Stimulated activated CD4-positive, alpha-beta T cell treated with anti-CD3 and anti-CD28 coated beads, Interleukin-1b, Interleukin-23, amount 100 ng/mL, for 48 hours (primary cell): ENCODE measurements around the gene CTNNA3.
"Not testable (repeated sequence)": the region's sequence is repeated elsewhere in the genome, so short reads cannot be mapped to it uniquely, and the experiment has no call there.

ENCODE experiments used
- DNase-seq: peaks from one replicate; pipeline ENCODE4 v3.0.0-alpha.2; 2020

The CTNNA3 gene

GRCh38 chr10:67230680-67231500, 465.1 kb downstream of the CTNNA3 start:
- DNase-seq = not testable (repeated sequence)

- DNase-seq = no peak
These were observed 470.8 kb downstream of the CTNNA3 start for GRCh38 chr10:67225226-67225625.

DNA sequence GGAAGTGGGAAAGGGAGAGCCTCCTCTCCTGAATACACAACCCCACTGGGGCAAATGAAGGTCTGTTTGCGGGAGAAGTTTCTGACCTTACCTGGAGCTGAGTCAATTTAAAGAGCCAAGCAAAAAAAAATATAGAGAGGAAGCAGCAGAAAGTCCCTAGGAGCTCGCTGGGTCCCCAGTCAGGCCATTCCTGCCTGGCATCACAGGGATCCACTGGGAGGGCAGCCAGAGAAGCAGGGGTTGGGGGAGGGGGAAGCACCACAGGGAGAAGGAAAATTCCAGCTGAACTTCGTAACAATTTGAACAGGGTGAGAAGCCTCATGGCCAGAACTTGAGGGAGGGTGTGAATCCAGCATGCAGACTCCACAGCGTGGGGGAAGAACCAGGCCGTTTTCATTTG, 471.4 kb downstream of the CTNNA3 start:
- no peak for DNase-seq

GRCh38 chr10:67222934-67223333, 473.1 kb downstream of the CTNNA3 start:
- no peak for DNase-seq

DNA sequence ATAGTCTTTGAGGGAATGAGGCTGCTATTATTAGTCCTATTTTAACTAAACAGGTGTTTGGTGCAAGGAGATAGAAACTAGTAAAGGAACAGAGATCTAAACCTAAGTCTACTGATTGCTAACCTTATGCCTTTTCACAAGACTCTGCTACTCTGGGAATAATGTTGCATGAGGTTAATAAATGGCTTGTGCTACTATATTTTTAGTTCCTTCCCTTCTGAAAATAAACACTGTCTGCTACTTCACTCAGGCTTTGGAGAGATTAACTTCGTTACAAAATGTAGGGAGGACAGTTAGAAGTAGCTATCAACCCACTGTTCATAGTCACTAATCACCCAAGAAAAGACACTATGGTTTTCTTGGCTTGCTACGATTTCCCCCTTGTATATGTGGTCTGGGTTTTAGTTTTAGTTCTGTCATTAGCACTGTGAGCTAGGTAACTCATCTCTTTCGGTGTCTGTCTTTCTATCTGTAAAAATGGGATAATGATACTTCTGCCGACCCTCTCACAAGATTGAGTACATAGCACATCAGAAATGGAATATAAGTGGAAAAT, 474.0 kb downstream of the CTNNA3 start:
- DNase-seq = no peak

DNA sequence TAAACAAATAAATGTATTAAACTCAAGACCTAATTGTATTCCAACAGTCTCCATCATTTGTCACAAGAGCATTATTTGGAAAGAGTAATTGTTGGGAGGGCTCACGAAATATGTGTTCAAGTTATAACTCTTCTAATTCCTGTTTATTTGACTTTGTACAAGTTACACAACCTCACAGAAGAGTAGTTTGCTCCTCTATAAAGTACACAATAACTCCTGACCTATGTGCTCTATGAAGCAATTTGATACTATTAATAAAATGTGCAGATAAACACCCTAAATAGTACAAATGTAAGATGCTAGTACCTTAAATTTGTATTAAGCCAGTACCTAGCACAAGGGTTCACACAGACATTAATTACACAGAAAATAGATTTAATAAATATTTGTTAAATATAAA, 484.3 kb downstream of the CTNNA3 start:
- DNase-seq = no peak

DNA sequence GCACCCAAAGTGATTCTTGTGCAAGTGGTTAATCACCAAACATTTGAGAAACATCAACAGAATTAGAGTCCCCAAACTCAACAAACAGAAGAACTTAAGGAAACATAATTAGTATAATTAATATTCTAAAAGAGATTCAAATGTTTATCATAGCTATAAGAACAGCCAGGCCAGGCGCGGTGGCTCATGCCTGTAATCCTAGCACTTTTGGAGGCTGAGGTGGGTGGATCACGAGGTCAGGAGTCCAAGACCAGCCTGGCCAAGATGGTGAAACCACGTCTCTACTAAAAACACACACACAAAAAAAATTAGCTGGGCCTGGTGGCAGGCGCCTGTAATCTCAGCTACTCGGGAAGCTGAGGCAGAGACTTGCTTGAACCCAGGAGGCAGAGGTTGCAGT, 488.1 kb downstream of the CTNNA3 start:
- DNase-seq = not testable (repeated sequence)

- DNase-seq = no peak
These were observed 495.0 kb downstream of the CTNNA3 start for GRCh38 chr10:67200913-67201564.

- DNase-seq = no peak
These were observed 520.6 kb downstream of the CTNNA3 start for GRCh38 chr10:67175354-67175753.

GRCh38 chr10:67173787-67174186, 522.2 kb downstream of the CTNNA3 start:
- DNase-seq = no peak

DNA sequence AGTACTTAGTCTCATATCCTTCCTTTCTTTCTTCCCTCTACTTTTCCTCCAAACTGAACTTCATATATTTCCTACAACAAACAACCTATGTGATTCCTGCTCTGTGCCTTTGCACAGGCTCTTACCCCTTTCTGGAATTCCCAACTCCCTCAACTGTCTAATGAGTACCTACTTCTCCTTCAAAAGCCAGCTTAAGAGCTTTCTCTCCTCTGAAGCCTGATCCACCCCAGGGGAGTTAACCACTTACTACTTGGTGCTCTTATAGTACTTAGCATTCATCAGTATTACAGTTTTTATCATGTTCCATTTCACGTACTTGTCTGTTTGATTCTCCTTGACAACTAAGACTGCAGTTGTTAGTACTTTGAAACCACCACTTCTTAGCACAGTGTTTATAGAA, 524.0 kb downstream of the CTNNA3 start:
- no peak for DNase-seq

DNA sequence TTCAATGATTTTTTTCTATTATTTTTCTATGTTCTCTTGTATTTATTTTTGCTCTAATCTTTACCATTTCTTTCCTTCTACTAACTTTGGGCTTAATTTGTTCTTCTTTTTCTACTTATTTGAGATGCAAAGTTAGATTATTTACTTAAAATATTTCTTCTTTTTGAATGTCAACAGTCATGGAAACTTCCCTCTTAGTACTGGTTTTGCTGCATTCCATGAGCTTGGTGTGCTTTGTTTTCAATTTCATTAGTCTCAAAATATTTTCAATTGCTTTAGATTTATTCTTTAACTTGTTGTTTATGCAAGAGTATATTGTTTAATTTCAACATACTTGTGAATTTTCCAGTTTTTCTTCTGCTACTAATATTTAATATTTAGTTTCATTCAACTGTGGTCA, 539.8 kb downstream of the CTNNA3 start:
- DNase-seq = no peak

- no peak for DNase-seq
These were observed 544.5 kb downstream of the CTNNA3 start for GRCh38 chr10:67151471-67151870.

DNA sequence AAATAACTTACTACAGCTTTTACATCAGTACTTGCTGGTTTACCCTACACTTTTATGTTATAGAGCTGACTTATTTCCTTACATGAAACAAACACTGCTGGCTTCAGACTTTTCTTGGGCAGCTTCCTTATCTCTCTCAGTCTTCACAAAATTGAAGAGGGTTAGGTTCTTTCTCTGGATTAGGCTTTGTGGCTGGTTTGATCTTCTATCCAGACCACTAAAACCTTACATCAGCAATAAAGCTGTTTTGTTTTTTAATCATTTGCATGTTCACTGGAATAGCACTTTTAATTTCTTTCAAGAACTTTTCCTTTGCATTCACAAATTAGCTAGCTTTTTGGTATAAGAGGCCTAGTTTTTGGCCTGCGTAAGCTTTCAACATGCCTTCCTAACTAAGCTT, 551.5 kb downstream of the CTNNA3 start:
- no peak for DNase-seq

GRCh38 chr10:67141300-67141699, 554.7 kb downstream of the CTNNA3 start:
- no peak for DNase-seq

DNA sequence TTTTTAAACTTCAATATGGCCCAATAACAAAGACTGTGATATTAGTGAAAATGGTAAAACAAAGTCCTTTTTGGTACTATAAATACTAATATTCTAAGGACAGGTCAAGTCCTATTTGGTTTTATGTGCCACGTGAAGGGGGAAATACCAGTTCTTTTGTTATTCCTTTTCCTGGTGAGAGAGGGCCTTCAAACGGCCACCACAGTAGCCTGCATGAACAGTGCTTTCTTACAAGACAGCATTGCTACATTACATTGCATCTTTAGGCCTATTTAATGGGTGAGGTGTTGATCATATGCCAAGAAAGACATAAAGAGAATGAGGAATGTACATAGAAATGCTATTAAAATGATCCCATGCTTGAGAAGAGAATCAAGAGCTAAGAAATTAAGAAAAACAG, 555.4 kb downstream of the CTNNA3 start:
- DNase-seq = no peak

GRCh38 chr10:67127441-67127840, 568.6 kb downstream of the CTNNA3 start:
- DNase-seq = no peak

GRCh38 chr10:67119651-67120050, 576.3 kb downstream of the CTNNA3 start:
- no peak for DNase-seq

DNA sequence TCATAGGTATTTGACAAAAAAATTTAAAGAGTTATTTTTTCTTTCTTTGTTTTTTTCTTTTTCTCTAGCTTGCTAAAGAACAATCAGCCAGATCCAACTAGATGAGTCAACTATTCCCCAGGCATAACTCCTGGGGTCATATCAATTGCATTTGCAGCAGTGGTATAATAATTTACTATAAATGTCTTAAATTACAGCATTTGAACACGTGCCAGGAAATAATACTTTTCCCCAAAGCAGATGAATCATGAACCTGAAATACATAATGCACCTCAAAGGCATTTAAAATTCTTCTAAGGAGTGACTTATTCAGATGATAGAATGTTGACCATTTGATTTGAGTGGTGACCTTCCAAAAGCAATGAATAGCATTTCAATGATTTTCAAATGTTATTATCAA, 580.0 kb downstream of the CTNNA3 start:
- no peak for DNase-seq

DNA sequence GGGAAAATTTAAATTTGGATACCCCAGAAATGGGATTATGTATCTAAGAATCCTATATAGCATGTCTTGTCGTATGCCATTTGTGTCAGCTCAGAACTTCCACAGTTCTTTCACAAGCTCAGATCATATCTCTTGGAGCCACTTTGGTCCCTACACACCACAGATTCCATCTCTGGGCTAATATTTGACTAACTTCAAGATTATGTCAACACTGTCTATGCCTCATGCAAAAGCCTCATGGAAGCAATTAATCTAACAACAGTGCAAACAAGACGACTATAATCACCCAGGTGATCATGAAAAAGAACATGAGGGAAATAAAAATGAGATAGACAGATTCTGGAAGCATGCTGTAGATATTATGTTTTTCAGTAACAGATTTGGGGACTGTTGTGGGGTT, 581.0 kb downstream of the CTNNA3 start:
- no peak for DNase-seq

- no peak for DNase-seq
These were observed 583.2 kb downstream of the CTNNA3 start for GRCh38 chr10:67112765-67113164.

- no peak for DNase-seq
These were observed 585.7 kb downstream of the CTNNA3 start for GRCh38 chr10:67110286-67110685.

- DNase-seq = no peak
These were observed 588.3 kb downstream of the CTNNA3 start for GRCh38 chr10:67107670-67108069.

- DNase-seq = no peak
These were observed 595.0 kb downstream of the CTNNA3 start for GRCh38 chr10:67100951-67101350.
